Right atrium auricular region (tissue), 2 donors: ENCODE results near the gene PALM. TPM values are rescaled to one million over a fixed set of nuclear protein-coding genes. Genes with fewer than 3 reads are reported as not detected.

Source experiments
- DNase-seq: peaks from one replicate; pipeline ENCODE4 v3.0.0-alpha.2; 2019; ENCODE audit warnings: low spot score
- H3K27ac ChIP-seq, 2 donors: fragments of 200-600 bp; sonication (generic); 1 replicate in 1 of 2; 2 replicates in 1 of 2; pipeline ENCODE4 v1.5.1; 2016 to 2019
- H3K27me3 ChIP-seq, 2 donors: fragments of 200-600 bp; sonication (generic); one replicate each; pipeline versions ENCODE4 v1.5.1 to v1.6.0; 2017 to 2019
- H3K36me3 ChIP-seq: fragments of 200-600 bp; sonication (generic); one replicate; pipeline ENCODE4 v1.5.1; 2016
- H3K4me1 ChIP-seq, 2 donors: fragments of 200-600 bp; sonication (generic); one replicate each; pipeline versions ENCODE4 v1.5.1 to v1.6.0; 2017 to 2019
- H3K4me3 ChIP-seq, 2 donors: fragments of 200-600 bp; sonication (generic); 1 replicate in 1 of 2; 2 replicates in 1 of 2; pipeline ENCODE4 v1.5.1; 2017 to 2019; ENCODE audit warnings: mild to moderate bottlenecking in 1 of 2, moderate library complexity in 1 of 2
- H3K9me3 ChIP-seq, 2 donors: fragments of 200-600 bp; sonication (generic); one replicate each; pipeline ENCODE4 v1.5.1; 2019
- CTCF ChIP-seq, 2 donors: fragments of 200-600 bp; sonication (generic); IDR thresholded peaks; one replicate each; pipeline ENCODE4 v1.5.1; 2019; ENCODE audit warnings: antibody characterized with exemption in 2 of 2
- total RNA-seq, 2 donors: library from RNA; depleted of rRNA; stranded (reverse); fragments of >200 nt; gene quantifications; one replicate each; pipeline ENCODE4 v1.1.0, GENCODE V29; 2016

Gene PALM
- total RNA-seq, 2 donors from 2014 or later, result 28.7 to 64.9 TPM

DNA sequence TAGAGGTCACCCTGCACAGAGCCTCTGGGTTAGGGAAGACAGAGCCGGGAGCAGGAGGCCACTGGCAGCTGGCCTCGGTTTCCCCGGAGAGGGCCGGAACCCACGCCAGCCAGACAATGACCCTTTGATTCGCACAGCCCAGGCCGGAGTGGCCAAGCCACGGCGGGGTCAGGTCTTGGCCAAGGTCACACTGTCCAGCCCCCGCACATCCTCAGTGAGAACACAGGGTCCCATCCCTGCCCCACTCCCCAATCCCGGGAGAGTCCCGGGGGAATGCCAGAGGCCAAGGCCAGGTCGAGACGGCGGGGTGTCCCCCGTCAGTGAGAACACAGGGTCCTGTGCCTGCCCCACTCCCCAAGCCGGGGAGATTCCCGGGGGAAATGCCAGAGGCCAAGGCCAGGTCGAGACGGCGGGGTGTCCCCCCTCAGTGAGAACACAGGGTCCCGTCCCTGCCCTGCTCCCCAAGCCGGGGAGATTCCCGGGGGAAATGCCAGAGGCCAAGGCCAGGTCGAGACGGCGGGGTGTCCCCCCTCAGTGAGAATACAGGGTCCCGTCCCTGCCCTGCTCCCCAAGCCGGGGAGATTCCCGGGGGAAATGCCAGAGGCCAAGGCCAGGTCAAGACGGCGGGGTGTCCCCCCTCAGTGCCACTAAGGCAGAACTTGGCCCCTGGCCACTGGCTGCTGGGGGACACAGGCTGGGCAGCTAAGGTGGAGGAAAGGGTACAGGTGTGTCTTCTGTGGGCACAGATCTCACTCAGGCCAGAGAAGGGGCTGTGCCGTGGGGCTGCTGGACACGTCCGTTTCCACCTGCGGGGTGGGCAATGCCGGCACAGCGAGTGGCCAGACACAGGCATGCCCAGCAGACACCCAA, 34.2 kb upstream of the PALM start:
- no peaks in the 10 kb centered on the region for H3K27me3 ChIP-seq
- peak overlapping the region; percentile 91 to 100 for H3K27ac ChIP-seq
- H3K4me3 ChIP-seq, result no peak overlapping the region
- peaks cover 0 to 53% of the 10 kb centered on the region in 2 donors for H3K4me1 ChIP-seq
- no peak for TF ChIP-seq CTCF (IDR thresholded peaks at IDR 0.05)
- H3K36me3 ChIP-seq, result peaks cover 5% of the 10 kb centered on the region
- no peaks in the 10 kb centered on the region for H3K9me3 ChIP-seq
- DNase-seq, result no peak

DNA sequence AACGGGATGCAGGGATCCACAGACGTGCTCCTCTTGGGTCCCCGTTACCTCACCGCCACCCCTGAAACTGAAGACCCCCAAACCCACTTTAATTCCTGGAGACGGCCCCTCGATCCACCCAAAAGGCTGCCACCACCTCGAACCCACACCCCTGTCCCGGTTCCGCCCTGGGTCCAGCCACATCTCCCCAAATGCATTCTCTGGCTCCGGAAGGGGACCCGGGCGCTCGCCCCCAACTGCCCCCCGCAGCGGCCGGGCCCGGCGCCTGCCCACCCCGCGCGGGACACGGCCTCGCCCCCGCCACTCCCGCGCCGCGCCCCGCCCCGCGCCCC, 32.8 kb upstream of the PALM start:
- Histone ChIP-seq H3K27ac (peak overlapping the region; percentile 91 to 100), H3K9me3 (no peaks in the 10 kb centered on the region), H3K36me3 (peaks cover 5% of the 10 kb centered on the region), H3K4me3 (peak overlapping the region; percentile 61 to 72), H3K4me1 (peaks cover 0 to 56% of the 10 kb centered on the region in 2 donors), H3K27me3 (no peaks in the 10 kb centered on the region)
- no peak for DNase-seq
- TF ChIP-seq CTCF (IDR thresholded peaks at IDR 0.05), result no peak

GRCh38 chr19:676339-677105, 32.2 kb upstream of the PALM start, which contains the start of gene FSTL3:
Gene FSTL3, plus strand, starts transcription at chr19:676392. Its CDS starts 32 bp downstream, at chr19:676424.
- DNase-seq, result no peak
- no peak for TF ChIP-seq CTCF (IDR thresholded peaks at IDR 0.05)
- Histone ChIP-seq H3K9me3 (no peaks in the 10 kb centered on the region), H3K27me3 (no peaks in the 10 kb centered on the region), H3K4me1 (peaks cover 0 to 56% of the 10 kb centered on the region in 2 donors), H3K36me3 (peaks cover 11% of the 10 kb centered on the region), H3K27ac (peak within 1 kb of the TSS; percentile 91 to 100), H3K4me3 (peak within 1 kb of the TSS; percentile 61 to 72)

- TF ChIP-seq CTCF (IDR thresholded peaks at IDR 0.05), result no peak
- Histone ChIP-seq H3K27ac (peak overlapping the region; percentile 91 to 100), H3K4me1 (peaks cover 0 to 56% of the 10 kb centered on the region in 2 donors), H3K9me3 (no peaks in the 10 kb centered on the region), H3K4me3 (peak overlapping the region; percentile 61 to 72), H3K36me3 (peaks cover 14% of the 10 kb centered on the region), H3K27me3 (no peaks in the 10 kb centered on the region)
- peak; percentile 92 for DNase-seq
Measured at GRCh38 chr19:677201-677600, 31.5 kb upstream of the PALM start.

DNA sequence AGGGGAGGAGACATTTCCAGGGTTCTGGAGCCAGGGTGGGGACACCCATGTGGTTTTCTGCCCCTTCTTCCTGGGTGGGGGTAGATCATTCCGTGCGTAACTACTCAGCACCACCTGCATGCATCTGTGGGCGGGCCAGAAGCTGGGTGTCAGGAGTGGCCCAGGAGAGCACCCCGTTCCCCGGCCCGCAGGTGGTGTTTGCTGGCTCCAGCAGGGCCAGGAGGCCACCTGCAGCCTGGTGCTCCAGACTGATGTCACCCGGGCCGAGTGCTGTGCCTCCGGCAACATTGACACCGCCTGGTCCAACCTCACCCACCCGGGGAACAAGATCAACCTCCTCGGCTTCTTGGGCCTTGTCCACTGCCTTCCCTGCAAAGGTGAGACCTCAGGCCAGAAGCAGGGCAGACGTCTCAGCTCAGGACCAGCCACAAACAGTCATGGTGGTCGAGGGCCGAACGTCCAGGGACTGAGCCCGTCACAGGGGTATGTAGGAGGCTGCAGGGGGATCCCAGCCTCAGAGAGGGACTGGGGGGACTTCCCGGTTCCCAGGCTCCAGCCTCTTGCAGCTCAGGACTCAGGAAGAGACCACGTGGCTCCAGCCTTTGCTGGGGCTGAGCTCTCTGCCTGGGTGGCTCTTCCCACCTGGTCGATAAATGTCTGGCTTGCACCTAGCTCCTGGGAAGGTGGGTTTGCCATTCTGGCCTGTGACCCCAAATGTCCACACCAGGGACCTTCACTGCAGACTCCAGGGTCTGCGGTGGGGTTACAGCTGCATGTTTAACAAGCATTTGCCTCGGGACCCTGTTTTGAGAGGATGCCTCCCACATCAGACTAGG, 30.9 kb upstream of the PALM start:
- Histone ChIP-seq H3K27ac (peak overlapping the region; percentile 91 to 100), H3K36me3 (peaks cover 14% of the 10 kb centered on the region), H3K4me3 (peak overlapping the region; percentile 61 to 72), H3K27me3 (no peaks in the 10 kb centered on the region), H3K4me1 (peaks cover 0 to 56% of the 10 kb centered on the region in 2 donors), H3K9me3 (no peaks in the 10 kb centered on the region)
- TF ChIP-seq CTCF (IDR thresholded peaks at IDR 0.05), result no peak
- DNase-seq, result no peak
